ENCODE data around the gene TSPAN1. TPM values are rescaled to one million over a fixed set of nuclear protein-coding genes. Genes with fewer than 3 reads are reported as not detected.

The TSPAN1 gene
- total RNA-seq, 1 donor from 2014 or later, result 4.2 TPM

Other genes with a start within 250 kb of the TSPAN1 start
- gene PIK3R3, start 42.5 kb upstream of the TSPAN1 start, total RNA-seq, result 53.5 TPM
- gene P3R3URF, start 1.4 kb downstream of the TSPAN1 start, total RNA-seq, result not detected
- 87.2 TPM for gene POMGNT1, start 23.3 kb downstream of the TSPAN1 start, total RNA-seq
- gene LURAP1, start 28.2 kb downstream of the TSPAN1 start, total RNA-seq, result 16.1 TPM
- gene RAD54L, start 72.7 kb downstream of the TSPAN1 start, total RNA-seq, result 1.8 TPM
- 47.7 TPM for gene LRRC41, start 128.5 kb downstream of the TSPAN1 start, total RNA-seq
- 103 TPM for gene UQCRH, start 128.6 kb downstream of the TSPAN1 start, total RNA-seq
- gene NSUN4, start 165.7 kb downstream of the TSPAN1 start, total RNA-seq, result 24.8 TPM
- 34.4 TPM for gene FAAH, start 219.2 kb downstream of the TSPAN1 start, total RNA-seq